ENCODE results near the gene CAMK1D. TPM values are rescaled to one million over a fixed set of nuclear protein-coding genes. Genes with fewer than 3 reads are reported as not detected.

The CAMK1D gene
- total and polyA plus RNA-seq, 2 donors (not counting 3 experiments of a cell fraction or from before 2014, with no cell fraction given), result 0.37 to 4.2 TPM

GRCh38 chr10:12665501-12665900 lies 316.2 kb downstream of the CAMK1D start:
- Histone ChIP-seq H3K9me3 (replicated peaks; ENCODE audit: control insufficient read depth, insufficient read depth, low read length) (no peaks in the 10 kb centered on the region), H3K79me2 (ENCODE audit: control insufficient read depth, insufficient read depth, low read length) (no peaks in the 10 kb centered on the region), H3K36me3 (ENCODE audit: control insufficient read depth in 2 of 2, extremely low read depth in 1 of 2, insufficient read depth in 2 of 2, low read length in 2 of 2) (no peaks in the 10 kb centered on the region), H3K4me3 (replicated peaks in 1 of 3; ENCODE audit: insufficient read depth in 1 of 3, low read depth in 1 of 3, low read length in 3 of 3) (no peak overlapping the region), H3K9ac (replicated peaks; ENCODE audit: extremely low read depth, insufficient read depth, low read length) (no peak overlapping the region), H4K20me1 (replicated peaks; ENCODE audit: control insufficient read depth, extremely low read depth, insufficient read depth, low read length) (no peaks in the 10 kb centered on the region), H3K27me3 (ENCODE audit: control insufficient read depth in 2 of 2, insufficient read depth in 2 of 2, low read length in 2 of 2) (peaks cover 0 to 2% of the 10 kb centered on the region in 2 experiments), H3K4me2 (ENCODE audit: insufficient read depth, low read length) (no peak overlapping the region), H3K27ac (ENCODE audit: insufficient read depth, low read depth, low read length) (no peak overlapping the region), H2AFZ (ENCODE audit: low read depth, low read length) (no peak overlapping the region), H3K4me1 (ENCODE audit: control insufficient read depth, extremely low read depth, insufficient read depth, low read length) (no peaks in the 10 kb centered on the region), H3K9me1 (replicated peaks; ENCODE audit: control insufficient read depth, extremely low read depth, insufficient read depth, low read length) (no peaks in the 10 kb centered on the region)
- DNase-seq (ENCODE audit: low read depth, low spot score) (no peak), FAIRE-seq (no peak)
- BruUV-seq (replicated peaks), result no TSS peak
- intact Hi-C loops (cut with micrococcal nuclease) (no loop called here), dilution Hi-C loops (cut with MboI; ENCODE audit: extremely low pct_ligation_motif_present, low sequenced_read_pairs) (no loop called here)
- POLR2A ChIA-PET, result no interaction called here
- TF ChIP-seq CTCF (IDR thresholded peaks at IDR 0.05; ENCODE audit: extremely low read depth in 1 of 2, insufficient read depth in 1 of 2, low read depth in 1 of 2, low read length in 2 of 2) (no peak), EZH2 (IDR thresholded peaks at IDR 0.05; ENCODE audit: borderline replicate concordance, low read depth, low read length, severe bottlenecking) (no peak), JUN (IDR thresholded peaks at IDR 0.05; ENCODE audit: borderline replicate concordance, insufficient read depth, insufficient read length, low read depth) (no peak), FOS (IDR thresholded peaks at IDR 0.05; ENCODE audit: borderline replicate concordance, insufficient read depth, low read length) (no peak), POLR2A (IDR thresholded peaks at IDR 0.05; ENCODE audit: low read depth, low read length) (no peak), POLR2AphosphoS5 (IDR thresholded peaks at IDR 0.05; ENCODE audit: insufficient read depth, low read depth, low read length) (no peak), MAX (IDR thresholded peaks at IDR 0.05; ENCODE audit: insufficient read depth, insufficient read length) (no peak), MYC (IDR thresholded peaks at IDR 0.05; ENCODE audit: low read depth, low read length) (no peak), GATA2 (IDR thresholded peaks at IDR 0.05; ENCODE audit: insufficient read depth, insufficient read length, low read depth, low read length) (no peak)
- CTCF ChIA-PET, result interaction anchor here (1.1 to 1.8 kb wide), 4 partner anchors 9 to 409 kb away, joined by 3 to 8 read pairs (median 3); no protein-coding TSS in a partner anchor

Data from endothelial cell of umbilical vein (primary cell).